HG03442 (cell line): ENCODE measurements around the gene APPL2.

Source experiments
- ATAC-seq: cut with Tn5 transposase; IDR thresholded peaks from one replicate; pipeline ENCODE4 v1.9.1; 2021; ENCODE audit warnings: mild to moderate bottlenecking, moderate library complexity; ENCODE audit not compliant: unreplicated experiment

Gene APPL2

DNA sequence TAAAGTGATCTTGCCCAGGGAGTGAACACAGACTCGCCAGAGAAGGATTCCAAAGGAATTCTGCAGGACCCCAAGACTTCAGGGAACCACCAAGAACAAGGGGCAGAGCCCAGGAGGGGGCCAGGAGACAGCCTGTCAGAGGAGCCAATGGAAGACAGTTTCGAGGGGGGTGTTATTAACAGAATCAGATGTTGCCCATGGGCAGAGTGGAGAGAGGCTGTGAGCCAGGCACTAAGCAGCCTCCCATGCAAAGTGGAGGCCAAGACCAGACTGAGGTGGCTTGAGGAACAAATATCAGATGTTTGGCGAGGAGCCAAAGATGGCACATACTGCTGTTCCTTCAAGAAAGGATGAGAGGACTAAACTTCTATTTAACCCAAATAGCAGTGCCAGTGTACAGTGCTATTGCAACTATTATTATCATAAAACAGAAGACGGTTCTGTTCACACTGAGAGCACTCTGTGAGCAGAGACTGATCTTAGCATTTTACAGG is 12.6 kb downstream of the APPL2 start:
- ATAC-seq: no peak

DNA sequence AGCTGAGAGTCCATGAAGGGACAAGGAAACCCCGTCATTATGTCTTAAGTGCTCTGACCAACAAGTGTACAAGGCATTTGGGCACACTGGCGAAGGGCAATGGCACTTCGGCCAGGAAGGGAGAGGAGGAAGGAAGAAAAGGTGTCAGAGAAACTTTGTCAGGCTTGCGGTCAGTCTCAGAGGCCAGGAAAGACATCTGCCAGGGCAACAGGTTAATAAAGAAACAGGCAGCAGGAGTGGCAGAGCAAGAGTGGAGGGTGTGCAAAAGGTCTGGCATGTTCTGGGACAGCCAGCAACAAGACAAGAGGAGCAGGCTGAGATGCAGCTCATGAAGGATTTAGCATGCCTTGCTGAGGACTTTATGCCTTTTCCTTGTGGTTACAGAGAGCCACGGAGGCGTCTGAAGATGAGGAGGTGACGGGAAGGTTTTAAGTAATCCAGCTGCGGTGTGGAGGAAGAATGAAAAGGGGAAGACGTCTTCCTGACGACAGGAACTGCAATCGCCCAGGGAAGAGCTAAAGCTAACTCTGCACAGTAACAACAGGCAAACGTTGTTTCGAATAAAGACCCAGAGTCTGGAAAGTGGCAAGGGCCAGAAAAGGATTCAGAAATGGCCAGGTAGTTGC is 13.1 kb downstream of the APPL2 start:
- ATAC-seq: no peak

DNA sequence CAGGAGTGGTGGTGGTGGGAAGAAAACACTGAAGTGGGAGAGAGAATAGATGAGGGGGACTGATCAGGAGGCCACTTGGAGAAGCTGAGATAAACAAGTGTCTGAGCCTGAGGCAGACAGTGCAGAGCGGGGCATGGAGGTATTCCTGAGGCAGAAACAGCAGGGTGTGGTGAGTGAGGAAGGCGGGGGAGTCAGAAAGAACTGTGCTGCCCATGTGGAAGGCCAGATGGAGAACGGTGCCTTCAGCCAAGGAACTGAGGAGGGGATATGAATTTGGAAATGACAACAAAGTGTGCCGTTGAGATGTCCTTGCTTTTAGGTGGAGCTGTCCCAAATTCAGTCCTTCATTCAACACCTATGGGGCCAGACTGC is 13.7 kb downstream of the APPL2 start:
- ATAC-seq: no peak

DNA sequence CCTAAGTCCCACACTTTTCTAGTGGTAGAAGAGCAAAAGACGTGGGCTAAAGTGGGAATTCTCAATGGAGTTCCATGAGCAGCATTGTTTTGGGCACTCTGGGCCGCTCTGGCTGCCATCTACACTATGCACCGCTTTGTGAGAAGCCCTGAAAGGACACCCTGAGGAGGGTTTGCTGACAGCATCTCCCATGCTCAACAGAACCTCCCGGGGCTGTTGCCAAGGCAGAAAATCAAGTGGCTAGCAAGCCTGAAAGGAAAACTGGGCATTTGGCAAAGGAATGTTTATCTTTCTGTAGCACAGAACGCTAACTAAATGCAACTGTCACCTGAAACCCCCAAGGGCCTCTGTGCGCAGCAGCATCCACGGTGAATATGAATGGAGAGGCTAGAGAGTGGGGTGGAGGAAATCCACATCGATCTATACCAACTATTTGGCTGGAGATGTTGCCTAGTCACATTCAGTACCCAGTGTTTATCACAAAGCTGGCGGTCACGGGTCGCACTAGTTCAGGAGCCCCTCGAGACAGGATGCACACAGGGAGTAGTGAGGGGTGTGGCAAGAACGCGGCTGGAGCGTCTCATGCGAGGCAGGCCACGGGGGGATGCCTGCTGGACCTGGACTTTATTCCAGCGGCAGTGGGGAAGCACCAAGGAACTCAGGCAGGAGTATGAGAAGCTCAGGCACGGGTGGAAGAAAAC is 14.2 kb downstream of the APPL2 start:
- ATAC-seq: no peak

DNA sequence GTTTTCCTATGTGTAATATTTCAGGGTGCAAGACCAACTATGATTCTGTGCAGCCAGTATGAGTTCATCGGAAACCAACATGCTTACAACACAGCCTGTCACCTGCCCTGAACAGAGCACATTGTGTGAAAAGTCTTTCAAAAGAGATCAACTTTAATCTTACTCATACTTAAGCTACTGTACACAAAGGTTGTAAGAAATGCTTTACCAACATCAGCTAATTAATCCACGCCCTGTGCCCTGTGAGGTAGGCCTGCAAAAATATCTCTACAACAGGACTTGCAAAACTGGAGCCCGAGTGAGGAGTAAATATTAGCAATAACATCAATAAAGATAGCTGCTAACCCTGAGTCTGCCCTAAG is 15.1 kb downstream of the APPL2 start:
- ATAC-seq: no peak

DNA sequence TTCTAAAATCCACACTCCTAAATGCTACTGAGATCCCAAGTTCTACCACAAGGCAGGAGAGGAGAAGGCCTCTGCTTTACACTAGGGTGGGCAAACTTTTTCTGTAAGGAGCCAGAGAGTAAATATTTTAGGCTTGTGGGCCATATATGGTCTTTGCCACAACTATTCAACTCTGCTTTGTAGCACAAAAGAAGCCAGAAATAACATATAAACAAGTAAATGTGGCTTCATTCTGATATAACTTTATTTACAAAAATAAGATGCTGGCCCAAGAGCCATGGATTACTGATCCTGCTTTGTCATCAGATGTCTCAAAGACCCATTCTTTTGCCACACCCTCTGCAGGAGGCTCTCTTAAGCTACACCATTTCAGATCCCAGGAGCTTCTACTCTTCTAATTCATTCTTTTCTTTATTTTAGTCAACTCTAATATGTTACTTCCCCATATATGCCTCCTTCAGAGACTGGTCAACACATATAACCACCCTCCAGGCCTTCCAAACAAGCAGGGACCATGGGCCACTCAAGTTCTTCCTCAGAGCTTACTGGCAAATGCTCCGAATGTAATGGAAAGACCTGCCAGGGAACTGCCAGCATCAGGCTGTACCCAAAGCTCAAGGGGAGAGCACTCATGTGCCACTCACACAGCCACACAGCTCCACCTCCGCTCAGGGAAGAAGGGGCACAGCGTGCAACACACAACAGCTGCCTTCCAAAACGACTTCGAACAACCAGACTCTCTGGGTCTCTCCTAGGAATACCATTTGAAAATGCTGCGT is 15.6 kb downstream of the APPL2 start:
- no peak for ATAC-seq

DNA sequence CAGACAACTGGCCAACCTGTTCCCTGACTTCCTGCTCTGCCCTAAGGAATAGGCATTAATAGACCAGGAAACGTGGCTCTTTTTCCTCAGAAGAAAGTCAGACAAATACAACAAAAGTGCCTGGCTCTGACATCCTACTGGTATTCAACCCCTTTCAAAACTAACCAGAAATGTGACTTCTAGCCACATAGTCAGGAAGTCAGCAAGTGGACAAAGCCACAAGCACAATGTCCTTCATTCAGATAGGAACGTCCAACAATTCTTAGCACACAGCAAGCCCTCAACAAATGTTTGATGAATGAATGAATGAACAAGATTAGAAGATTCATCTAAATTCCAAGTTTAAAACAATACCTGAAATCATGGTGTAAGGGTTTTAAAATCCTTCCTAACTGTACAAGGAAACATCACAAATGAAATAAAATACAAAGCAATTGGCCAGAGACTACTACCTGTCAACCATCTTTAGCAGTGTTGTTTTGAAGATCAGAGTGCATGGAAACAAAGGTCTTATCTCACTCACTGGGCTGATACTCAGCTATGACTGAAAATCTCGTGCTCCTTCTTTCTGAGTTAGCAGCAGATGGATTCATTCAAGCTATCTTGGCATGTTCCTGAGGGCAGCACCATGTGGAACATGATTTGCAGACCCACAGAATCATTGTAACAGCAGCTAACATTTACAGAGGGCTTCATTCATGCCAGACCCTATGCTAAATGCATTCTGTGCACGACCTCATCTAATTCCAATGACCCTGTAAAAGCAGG is 16.5 kb downstream of the APPL2 start:
- no peak for ATAC-seq

DNA sequence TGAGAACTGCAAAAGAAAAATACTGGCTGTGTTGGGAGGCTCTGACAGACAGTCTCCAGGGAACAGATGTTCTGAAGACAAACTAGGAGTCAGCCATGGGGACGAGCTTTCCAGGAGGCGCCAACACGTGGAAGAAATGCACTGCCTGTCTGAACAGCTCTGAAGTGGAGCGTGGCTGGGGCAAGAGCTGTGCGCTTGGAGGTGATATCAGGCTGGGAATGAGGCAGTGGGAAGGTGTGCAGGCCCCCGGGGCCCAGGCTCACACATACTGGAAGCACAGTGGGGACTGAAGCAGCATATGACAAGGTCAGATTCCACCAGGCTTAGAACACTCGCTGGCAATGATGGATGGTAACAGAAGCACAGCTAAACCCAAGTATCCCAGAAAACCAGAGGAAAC is 17.5 kb downstream of the APPL2 start:
- ATAC-seq: no peak

DNA sequence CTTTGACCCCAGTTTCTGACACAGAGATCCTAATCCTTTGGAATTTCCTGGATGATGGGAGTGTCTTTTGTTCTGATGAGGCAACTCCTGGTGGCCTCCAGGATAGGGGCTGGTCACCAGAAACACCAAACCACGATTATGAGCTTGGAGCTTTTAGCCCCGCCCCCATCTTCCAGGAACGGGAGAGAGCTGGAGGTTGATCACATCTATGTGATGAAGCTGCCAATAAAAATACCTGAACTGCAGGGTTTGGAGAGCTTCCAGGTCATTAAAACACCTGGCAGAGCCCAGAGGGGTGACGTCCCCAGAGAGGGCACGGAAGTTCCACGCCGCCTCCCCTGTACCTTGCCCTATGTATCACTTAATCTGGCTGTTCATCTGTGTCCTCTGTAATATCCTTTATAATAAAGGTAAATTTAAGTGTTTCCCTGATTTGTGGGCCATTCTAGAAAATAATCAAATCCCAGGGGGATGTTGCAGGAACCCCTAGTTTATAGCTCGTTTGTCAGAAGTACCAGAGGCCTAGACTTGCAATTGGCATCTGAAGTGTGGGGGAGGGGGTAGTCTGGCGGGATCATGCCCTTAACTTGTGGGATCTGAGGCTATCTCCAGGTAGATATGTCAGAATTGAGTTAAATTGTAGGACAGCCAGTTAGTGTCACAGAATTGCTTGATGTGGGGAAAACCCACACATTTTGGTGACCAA is 21.2 kb downstream of the APPL2 start:
- no peak for ATAC-seq

DNA sequence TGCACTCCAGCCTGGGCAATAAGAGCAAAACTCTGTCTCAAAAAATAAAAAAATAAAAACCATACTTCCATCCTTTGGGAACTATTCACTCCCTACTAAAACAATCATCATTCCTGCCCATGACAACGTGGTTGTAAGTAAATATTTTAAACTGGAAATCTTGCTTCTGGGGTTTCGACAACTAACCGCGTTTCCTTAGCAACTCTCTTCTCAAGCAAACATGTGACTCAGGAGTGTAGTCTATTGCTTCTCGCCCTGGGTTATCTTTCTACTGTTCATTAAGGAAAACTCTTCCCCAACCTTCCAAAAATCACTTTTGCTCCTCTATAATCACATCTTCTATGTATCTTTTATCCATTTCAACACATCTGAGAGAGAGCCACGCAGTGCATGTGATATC is 21.8 kb downstream of the APPL2 start:
- no peak for ATAC-seq

DNA sequence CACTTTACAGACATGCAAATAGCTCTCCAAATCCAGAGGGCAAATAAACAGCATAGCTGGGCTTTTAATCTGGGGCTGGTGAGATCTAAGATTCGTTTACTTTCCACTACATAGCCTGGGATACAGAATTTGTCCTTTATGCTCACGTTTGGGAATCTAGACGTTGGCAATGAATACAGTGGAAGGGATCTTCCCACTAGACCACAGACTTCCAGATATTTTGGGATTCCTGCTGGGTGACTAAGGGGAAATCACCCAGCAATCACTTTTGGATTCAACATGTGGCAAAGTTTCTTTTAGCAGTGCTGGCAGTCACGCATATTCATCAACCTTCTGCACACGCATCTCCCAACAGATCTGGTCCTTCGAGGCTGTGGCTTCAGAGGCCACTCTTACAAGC is 23.5 kb downstream of the APPL2 start:
- no peak for ATAC-seq

DNA sequence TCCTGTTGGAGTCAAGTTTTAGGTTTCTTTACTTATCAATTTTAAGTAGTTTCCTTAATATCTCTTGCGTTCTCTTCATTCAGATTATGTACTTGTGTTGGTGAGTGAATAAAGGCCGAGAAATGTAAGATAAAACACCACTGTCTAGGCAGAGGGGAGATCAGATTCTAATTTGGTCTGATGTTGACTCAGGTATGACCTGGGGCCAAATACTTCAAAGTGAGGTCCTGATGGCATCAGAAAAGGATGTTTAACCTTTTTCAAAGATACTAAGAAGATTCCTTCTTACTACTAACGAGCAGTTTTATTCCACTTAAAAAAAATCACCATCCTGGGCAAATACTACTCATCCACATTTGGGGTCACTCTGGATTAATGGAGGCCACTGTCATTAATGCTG is 26.9 kb downstream of the APPL2 start:
- no peak for ATAC-seq

DNA sequence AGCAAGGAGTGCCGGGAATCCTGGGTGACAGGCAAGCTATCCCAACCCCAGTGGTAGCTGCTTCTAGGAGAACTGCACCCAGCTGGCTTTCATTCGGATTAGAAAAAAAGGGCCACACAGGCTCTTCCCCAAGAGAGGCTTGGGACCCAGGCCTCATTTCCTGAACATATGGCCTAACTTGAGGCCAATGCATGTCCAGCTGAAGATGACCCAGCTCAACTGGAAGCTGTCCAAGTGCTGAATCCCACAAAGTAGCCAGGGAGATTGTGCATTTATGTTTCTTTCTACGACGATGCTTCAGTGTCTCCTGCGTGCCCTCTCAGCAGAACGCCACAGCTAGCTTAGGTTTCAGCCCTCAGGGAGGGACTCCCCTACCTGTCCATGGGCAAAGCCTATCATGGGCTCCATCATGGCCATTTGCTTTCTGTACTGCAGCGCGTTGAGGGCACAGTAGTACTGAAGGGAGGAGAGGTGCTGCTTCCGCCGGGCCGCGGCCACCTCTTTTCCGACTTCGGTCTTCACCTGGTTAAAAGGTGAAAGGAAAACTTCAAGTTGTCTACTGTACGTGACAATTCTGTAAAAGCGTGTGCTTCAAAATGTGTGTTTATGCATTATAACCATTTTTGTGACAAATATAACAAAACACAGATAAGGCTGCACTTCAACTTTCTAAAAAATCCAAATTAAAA is 29.1 kb downstream of the APPL2 start:
- no peak for ATAC-seq

DNA sequence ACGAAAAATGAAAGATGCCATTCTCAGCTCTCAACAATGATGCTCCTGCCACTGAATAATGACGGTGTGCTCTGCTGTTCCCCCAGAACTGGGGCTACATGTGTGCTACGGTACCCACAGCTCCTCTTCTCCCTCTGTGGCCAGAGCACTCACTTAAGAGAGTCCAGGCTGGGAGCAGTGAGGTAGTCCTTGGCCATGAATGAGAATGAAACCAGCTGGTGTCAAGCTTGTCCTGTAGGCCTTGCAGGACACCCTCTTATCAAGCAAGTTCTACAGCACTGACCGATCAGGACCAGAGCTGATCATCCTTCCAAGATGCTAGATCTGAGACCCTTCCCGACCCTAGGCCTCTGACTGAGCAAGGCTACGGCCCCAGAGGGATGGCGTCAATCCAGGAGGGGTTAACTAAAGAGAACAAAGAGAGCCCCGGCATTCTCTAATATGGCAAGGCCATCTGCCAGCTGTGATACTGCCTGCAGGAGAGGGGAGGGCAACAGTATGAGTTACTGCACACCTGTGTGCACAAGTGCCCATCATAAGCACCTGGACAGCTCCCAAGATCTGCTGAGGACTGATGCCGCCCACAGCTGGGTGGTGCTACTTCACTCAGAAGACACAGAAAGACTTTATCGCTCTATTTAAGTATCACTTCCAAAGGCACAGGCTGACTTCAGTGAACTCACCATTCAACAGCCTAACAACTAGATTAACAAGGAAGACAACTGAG is 30.5 kb downstream of the APPL2 start:
- ATAC-seq: no peak

DNA sequence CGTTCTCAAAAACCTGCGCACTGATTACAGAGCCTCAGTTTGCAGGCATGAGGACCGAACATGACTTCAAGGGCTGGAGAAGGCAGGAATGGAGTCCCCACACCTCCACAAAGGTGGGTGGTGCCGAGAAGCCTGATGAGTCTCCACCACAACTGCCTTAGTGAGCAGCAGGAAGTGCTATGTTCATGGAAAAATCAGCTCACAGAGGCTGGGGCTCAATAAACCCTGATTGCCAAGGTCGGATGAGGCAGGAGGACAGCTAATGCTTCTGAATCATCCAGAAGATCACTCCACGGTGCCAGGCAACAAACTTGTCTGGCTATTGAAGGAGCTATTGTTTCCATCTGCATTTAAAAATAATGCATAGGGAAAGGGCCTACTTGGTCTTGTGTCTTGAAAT is 31.1 kb downstream of the APPL2 start:
- ATAC-seq: no peak

DNA sequence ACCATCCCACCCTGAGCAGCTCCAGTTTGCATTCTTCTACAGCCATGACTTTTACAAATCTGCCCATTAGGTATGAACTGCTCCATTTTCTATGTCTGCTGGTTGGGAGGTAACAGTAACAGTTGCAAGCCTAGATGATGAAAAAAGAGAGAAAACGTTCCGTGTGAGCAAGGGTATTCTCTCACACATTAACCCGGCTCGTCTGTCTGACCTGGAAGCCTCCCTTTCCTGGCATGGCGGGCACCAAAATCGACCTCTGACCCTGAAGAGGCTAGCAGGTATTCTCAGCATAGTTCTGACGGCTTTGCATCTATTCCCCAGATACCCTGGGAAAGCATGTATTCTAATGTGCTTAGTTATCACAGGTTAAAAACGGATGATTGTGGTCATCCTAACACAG is 31.8 kb downstream of the APPL2 start:
- ATAC-seq: no peak

DNA sequence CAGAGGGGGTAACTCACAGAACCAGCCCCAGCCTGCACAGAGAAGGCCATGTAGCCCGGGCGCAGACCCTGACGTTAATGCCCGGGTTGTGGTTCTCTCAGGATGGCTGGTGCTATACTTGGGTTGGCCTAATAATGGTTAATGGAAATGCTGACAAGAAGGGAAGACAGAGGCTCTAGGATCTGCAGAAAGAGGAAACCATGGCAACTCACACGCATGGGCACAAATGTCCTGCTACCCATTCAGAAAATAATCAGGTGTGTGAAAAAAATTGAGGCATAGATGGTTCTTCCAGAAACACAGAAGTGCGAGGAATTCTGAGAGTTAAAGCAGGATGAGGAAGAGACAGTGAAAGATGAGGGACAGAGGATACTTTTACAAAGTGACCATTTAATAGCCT is 33.8 kb downstream of the APPL2 start:
- ATAC-seq: no peak

DNA sequence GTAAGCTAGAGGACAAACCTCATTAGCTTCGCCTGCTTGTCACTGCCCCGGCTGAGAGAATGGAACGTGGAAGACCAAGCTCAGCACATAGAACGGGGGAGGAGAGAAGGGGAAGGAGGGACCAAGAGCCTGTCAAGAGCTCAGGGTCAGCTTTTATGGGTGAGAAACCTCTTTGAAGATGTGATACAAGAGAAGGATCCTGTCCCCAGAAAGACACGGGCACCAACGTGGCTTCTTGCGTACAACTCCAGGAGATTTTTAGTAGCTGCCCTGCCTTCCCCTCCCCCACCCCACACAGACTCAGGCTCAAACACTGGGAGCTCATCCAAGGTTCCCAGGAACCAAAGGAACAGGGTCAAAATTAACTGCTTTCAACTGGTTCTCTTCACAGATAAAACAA is 34.7 kb downstream of the APPL2 start:
- no peak for ATAC-seq

DNA sequence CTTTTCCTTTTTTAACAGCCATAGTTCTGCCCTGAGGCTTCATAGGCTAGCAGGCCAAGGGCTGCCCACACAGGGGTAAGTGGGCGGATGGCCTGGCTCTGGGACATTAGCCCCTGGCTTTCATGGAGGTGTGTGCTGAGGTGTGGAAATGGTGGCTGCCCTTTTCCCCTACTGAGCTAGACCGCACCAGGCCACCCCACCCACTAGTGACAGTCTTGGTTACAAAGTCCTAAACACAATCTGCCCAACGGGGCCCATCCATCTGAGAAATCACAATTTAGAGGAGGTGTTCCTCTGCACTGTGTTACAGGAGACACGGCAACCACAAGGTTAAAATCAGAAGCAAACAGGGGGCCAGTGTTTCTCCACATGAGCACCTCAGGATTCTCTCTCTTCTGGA is 35.6 kb downstream of the APPL2 start:
- no peak for ATAC-seq

DNA sequence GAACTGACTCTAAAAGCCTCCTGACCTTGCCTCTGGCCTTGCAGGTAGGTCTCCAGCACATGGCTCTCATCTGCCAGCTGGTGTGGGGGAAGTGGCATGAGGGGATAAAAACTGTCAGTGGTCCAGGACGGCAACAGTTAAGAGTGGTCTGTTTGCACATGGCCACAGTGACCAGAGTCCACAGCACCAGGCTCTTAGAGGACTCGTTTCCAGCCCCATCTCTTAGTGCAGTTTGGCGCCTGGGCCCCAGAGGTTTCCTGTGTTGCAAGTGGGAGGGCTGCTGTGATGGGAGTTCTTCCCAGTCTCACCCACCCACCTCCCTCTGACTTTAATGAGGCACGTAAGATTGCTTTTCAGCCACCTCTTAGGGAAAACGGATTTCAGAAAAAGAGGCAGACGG is 37.0 kb downstream of the APPL2 start:
- no peak for ATAC-seq
